AG04450 (cell line): ENCODE results near the gene SREBF2. TPM values are rescaled to one million over a fixed set of nuclear protein-coding genes. Genes with fewer than 3 reads are reported as not detected.

ENCODE experiments used
- CTCF ChIA-PET: fragments of 300-600, 350-600 bp; formaldehyde crosslinking; extraction: SDS; loops from one replicate; lab custom pipeline; 2022; ENCODE audit warnings: antibody characterized with exemption, inconsistent platforms; lab: Charles Lee
- POLR2A ChIA-PET: fragments of 350-600 bp; formaldehyde crosslinking; extraction: SDS; loops from one replicate; lab custom pipeline; 2021; ENCODE audit warnings: antibody characterized with exemption, inconsistent platforms; lab: Yijun Ruan, JAX
- DNase-seq: peaks from one replicate; pipeline ENCODE4 v3.0.0-alpha.2; 2011; ENCODE audit warnings: low read depth, low spot score
- H3K27ac ChIP-seq: one replicate; pipeline ENCODE4 v1.5.1; 2012; ENCODE audit warnings: low read depth, low read length, control low read depth
- H3K27me3 ChIP-seq: one replicate; pipeline ENCODE4 v1.6.0; 2012; ENCODE audit warnings: low read length; ENCODE audit not compliant: control insufficient read depth, insufficient read depth
- H3K4me3 ChIP-seq: 2 replicates; pipeline ENCODE4 v1.5.1; 2011; ENCODE audit warnings: mild to moderate bottlenecking, low read depth, low read length, control low read depth
- H3K9me3 ChIP-seq: 2 replicates; pipeline ENCODE4 v1.5.1; 2012; ENCODE audit warnings: low read length; ENCODE audit not compliant: control insufficient read depth, insufficient read depth
- CTCF ChIP-seq: IDR thresholded peaks from 2 replicates; pipeline ENCODE4 v1.5.1; 2011; ENCODE audit warnings: low read depth, low read length, control low read depth, inconsistent platforms
- polyA plus RNA-seq: library from polyadenylated mRNA; depleted of rRNA; stranded (reverse); fragments of >200 nt; gene quantifications from 2 replicates; pipeline ENCODE4 v1.2.3, GENCODE V29; 2011

Gene SREBF2
- polyA plus RNA-seq, 1 experiment, result 31.7 TPM

GRCh38 chr22:41815716-41816115 lies 17.2 kb upstream of the SREBF2 start:
- Histone ChIP-seq H3K27ac (no peak overlapping the region), H3K9me3 (no peaks in the 10 kb centered on the region), H3K4me3 (no peak overlapping the region), H3K27me3 (no peaks in the 10 kb centered on the region)
- no peak for TF ChIP-seq CTCF
- CTCF ChIA-PET, result no interaction called here
- DNase-seq, result no peak
- POLR2A ChIA-PET, result no interaction called here

GRCh38 chr22:41816241-41816640 lies 16.7 kb upstream of the SREBF2 start:
- CTCF ChIA-PET, result no interaction called here
- POLR2A ChIA-PET, result no interaction called here
- no peak overlapping the region for H3K27ac ChIP-seq
- no peak for DNase-seq
- H3K27me3 ChIP-seq, result no peaks in the 10 kb centered on the region
- TF ChIP-seq CTCF, result no peak
- no peaks in the 10 kb centered on the region for H3K9me3 ChIP-seq
- H3K4me3 ChIP-seq, result no peak overlapping the region

- Histone ChIP-seq H3K27me3 (no peaks in the 10 kb centered on the region), H3K9me3 (no peaks in the 10 kb centered on the region), H3K4me3 (no peak overlapping the region), H3K27ac (no peak overlapping the region)
- TF ChIP-seq CTCF, result no peak
- ChIA-PET CTCF (no interaction called here), POLR2A (no interaction called here)
- no peak for DNase-seq
These were observed 16.0 kb upstream of the SREBF2 start for GRCh38 chr22:41816871-41817270.

GRCh38 chr22:41818011-41818410 lies 14.9 kb upstream of the SREBF2 start:
- ChIA-PET CTCF (no interaction called here), POLR2A (no interaction called here)
- no peaks in the 10 kb centered on the region for H3K9me3 ChIP-seq
- DNase-seq, result no peak
- no peaks in the 10 kb centered on the region for H3K27me3 ChIP-seq
- no peak for TF ChIP-seq CTCF
- H3K4me3 ChIP-seq, result no peak overlapping the region
- H3K27ac ChIP-seq, result no peak overlapping the region

GRCh38 chr22:41818596-41818995 lies 14.3 kb upstream of the SREBF2 start:
- no peaks in the 10 kb centered on the region for H3K9me3 ChIP-seq
- no peaks in the 10 kb centered on the region for H3K27me3 ChIP-seq
- no peak for DNase-seq
- H3K27ac ChIP-seq, result no peak overlapping the region
- ChIA-PET CTCF (no interaction called here), POLR2A (no interaction called here)
- TF ChIP-seq CTCF, result no peak
- no peak overlapping the region for H3K4me3 ChIP-seq
